Measurements from ENCODE around the gene RBMS3.
"Not testable (repeated sequence)": the region's sequence is repeated elsewhere in the genome, so short reads cannot be mapped to it uniquely, and the experiment has no call there.

Gene RBMS3

GRCh38 chr3:29468187-29468586, 187.3 kb downstream of the RBMS3 start:
- Histone ChIP-seq H3K36me3 (ENCODE audit: control insufficient read depth in 1 of 2, insufficient read depth in 2 of 2, low read length in 2 of 2) (no peaks in the 10 kb centered on the region), H3K27me3 (ENCODE audit: low read depth, low read length) (no peaks in the 10 kb centered on the region), H3K27ac (ENCODE audit: low read length) (no peak overlapping the region), H3K4me1 (ENCODE audit: control insufficient read depth in 1 of 2, insufficient read depth in 2 of 2, low read length in 2 of 2) (peaks cover 0 to 5% of the 10 kb centered on the region in 2 donors), H3K9me3 (ENCODE audit: control insufficient read depth in 1 of 2, low read length in 2 of 2) (no peaks in the 10 kb centered on the region), H3K4me3 (ENCODE audit: low read depth in 1 of 2, low read length in 2 of 2) (no peak overlapping the region)

GRCh38 chr3:29473481-29474170, 192.8 kb downstream of the RBMS3 start:
- not testable (repeated sequence) for H3K4me3 ChIP-seq (ENCODE audit: low read depth in 1 of 2, low read length in 2 of 2); H3K4me1 ChIP-seq (ENCODE audit: control insufficient read depth in 1 of 2, insufficient read depth in 2 of 2, low read length in 2 of 2); H3K9me3 ChIP-seq (ENCODE audit: control insufficient read depth in 1 of 2, low read length in 2 of 2); H3K36me3 ChIP-seq (ENCODE audit: control insufficient read depth in 1 of 2, insufficient read depth in 2 of 2, low read length in 2 of 2); H3K27me3 ChIP-seq (ENCODE audit: low read depth, low read length); H3K27ac ChIP-seq (ENCODE audit: low read length)

GRCh38 chr3:29475305-29475840, 194.5 kb downstream of the RBMS3 start:
- Histone ChIP-seq H3K9me3 (ENCODE audit: control insufficient read depth in 1 of 2, low read length in 2 of 2) (no peaks in the 10 kb centered on the region), H3K36me3 (ENCODE audit: control insufficient read depth in 1 of 2, insufficient read depth in 2 of 2, low read length in 2 of 2) (no peaks in the 10 kb centered on the region), H3K4me3 (ENCODE audit: low read depth in 1 of 2, low read length in 2 of 2) (no peak overlapping the region), H3K27me3 (ENCODE audit: low read depth, low read length) (no peaks in the 10 kb centered on the region), H3K4me1 (ENCODE audit: control insufficient read depth in 1 of 2, insufficient read depth in 2 of 2, low read length in 2 of 2) (no peaks in the 10 kb centered on the region), H3K27ac (ENCODE audit: low read length) (no peak overlapping the region)

- no peaks in the 10 kb centered on the region for H3K36me3 ChIP-seq (ENCODE audit: control insufficient read depth in 1 of 2, insufficient read depth in 2 of 2, low read length in 2 of 2)
Observed at GRCh38 chr3:29475854-29476253, 195.0 kb downstream of the RBMS3 start.

GRCh38 chr3:29478611-29479010, 197.7 kb downstream of the RBMS3 start:
- Histone ChIP-seq H3K4me1 (ENCODE audit: control insufficient read depth in 1 of 2, insufficient read depth in 2 of 2, low read length in 2 of 2) (no peaks in the 10 kb centered on the region), H3K27ac (ENCODE audit: low read length) (no peak overlapping the region), H3K36me3 (ENCODE audit: control insufficient read depth in 1 of 2, insufficient read depth in 2 of 2, low read length in 2 of 2) (no peaks in the 10 kb centered on the region), H3K9me3 (ENCODE audit: control insufficient read depth in 1 of 2, low read length in 2 of 2) (no peaks in the 10 kb centered on the region), H3K27me3 (ENCODE audit: low read depth, low read length) (no peaks in the 10 kb centered on the region), H3K4me3 (ENCODE audit: low read depth in 1 of 2, low read length in 2 of 2) (no peak overlapping the region)

More at GRCh38 chr3:29475854-29476253, 195.0 kb downstream of the RBMS3 start:
- no peaks in the 10 kb centered on the region for H3K27me3 ChIP-seq (ENCODE audit: low read depth, low read length)
- no peak overlapping the region for H3K27ac ChIP-seq (ENCODE audit: low read length)
- no peaks in the 10 kb centered on the region for H3K4me1 ChIP-seq (ENCODE audit: control insufficient read depth in 1 of 2, insufficient read depth in 2 of 2, low read length in 2 of 2)
- no peaks in the 10 kb centered on the region for H3K9me3 ChIP-seq (ENCODE audit: control insufficient read depth in 1 of 2, low read length in 2 of 2)
- H3K4me3 ChIP-seq (ENCODE audit: low read depth in 1 of 2, low read length in 2 of 2) = no peak overlapping the region

GRCh38 chr3:29481249-29481648, 200.4 kb downstream of the RBMS3 start:
- Histone ChIP-seq H3K4me1 (ENCODE audit: control insufficient read depth in 1 of 2, insufficient read depth in 2 of 2, low read length in 2 of 2) (no peaks in the 10 kb centered on the region), H3K9me3 (ENCODE audit: control insufficient read depth in 1 of 2, low read length in 2 of 2) (no peaks in the 10 kb centered on the region), H3K27ac (ENCODE audit: low read length) (no peak overlapping the region), H3K4me3 (ENCODE audit: low read depth in 1 of 2, low read length in 2 of 2) (no peak overlapping the region), H3K36me3 (ENCODE audit: control insufficient read depth in 1 of 2, insufficient read depth in 2 of 2, low read length in 2 of 2) (no peaks in the 10 kb centered on the region), H3K27me3 (ENCODE audit: low read depth, low read length) (no peaks in the 10 kb centered on the region)

- Histone ChIP-seq H3K36me3 (ENCODE audit: control insufficient read depth in 1 of 2, insufficient read depth in 2 of 2, low read length in 2 of 2) (no peaks in the 10 kb centered on the region), H3K4me1 (ENCODE audit: control insufficient read depth in 1 of 2, insufficient read depth in 2 of 2, low read length in 2 of 2) (no peaks in the 10 kb centered on the region), H3K9me3 (ENCODE audit: control insufficient read depth in 1 of 2, low read length in 2 of 2) (no peaks in the 10 kb centered on the region), H3K4me3 (ENCODE audit: low read depth in 1 of 2, low read length in 2 of 2) (no peak overlapping the region), H3K27me3 (ENCODE audit: low read depth, low read length) (no peaks in the 10 kb centered on the region), H3K27ac (ENCODE audit: low read length) (no peak overlapping the region)
Observed at GRCh38 chr3:29481969-29482767, 201.3 kb downstream of the RBMS3 start.

GRCh38 chr3:29484633-29485032, 203.8 kb downstream of the RBMS3 start:
- Histone ChIP-seq H3K27ac (ENCODE audit: low read length) (no peak overlapping the region), H3K27me3 (ENCODE audit: low read depth, low read length) (no peaks in the 10 kb centered on the region), H3K4me3 (ENCODE audit: low read depth in 1 of 2, low read length in 2 of 2) (no peak overlapping the region), H3K36me3 (ENCODE audit: control insufficient read depth in 1 of 2, insufficient read depth in 2 of 2, low read length in 2 of 2) (peaks cover 0 to 12% of the 10 kb centered on the region in 2 donors), H3K4me1 (ENCODE audit: control insufficient read depth in 1 of 2, insufficient read depth in 2 of 2, low read length in 2 of 2) (no peaks in the 10 kb centered on the region), H3K9me3 (ENCODE audit: control insufficient read depth in 1 of 2, low read length in 2 of 2) (no peaks in the 10 kb centered on the region)

GRCh38 chr3:29486096-29486495, 205.2 kb downstream of the RBMS3 start:
- no peak overlapping the region for H3K4me3 ChIP-seq (ENCODE audit: low read depth in 1 of 2, low read length in 2 of 2)
- no peaks in the 10 kb centered on the region for H3K27me3 ChIP-seq (ENCODE audit: low read depth, low read length)
- H3K36me3 ChIP-seq (ENCODE audit: control insufficient read depth in 1 of 2, insufficient read depth in 2 of 2, low read length in 2 of 2) = peaks cover 0 to 12% of the 10 kb centered on the region in 2 donors
- no peak overlapping the region for H3K27ac ChIP-seq (ENCODE audit: low read length)
- H3K9me3 ChIP-seq (ENCODE audit: control insufficient read depth in 1 of 2, low read length in 2 of 2) = no peaks in the 10 kb centered on the region
- H3K4me1 ChIP-seq (ENCODE audit: control insufficient read depth in 1 of 2, insufficient read depth in 2 of 2, low read length in 2 of 2) = no peaks in the 10 kb centered on the region

- Histone ChIP-seq H3K4me1 (ENCODE audit: control insufficient read depth in 1 of 2, insufficient read depth in 2 of 2, low read length in 2 of 2) (no peaks in the 10 kb centered on the region), H3K4me3 (ENCODE audit: low read depth in 1 of 2, low read length in 2 of 2) (no peak overlapping the region), H3K9me3 (ENCODE audit: control insufficient read depth in 1 of 2, low read length in 2 of 2) (peaks cover 0 to 2% of the 10 kb centered on the region in 2 donors), H3K27ac (ENCODE audit: low read length) (no peak overlapping the region), H3K36me3 (ENCODE audit: control insufficient read depth in 1 of 2, insufficient read depth in 2 of 2, low read length in 2 of 2) (peaks cover 0 to 12% of the 10 kb centered on the region in 2 donors), H3K27me3 (ENCODE audit: low read depth, low read length) (no peaks in the 10 kb centered on the region)
Observed at GRCh38 chr3:29486917-29487316, 206.0 kb downstream of the RBMS3 start.

GRCh38 chr3:29488922-29489321, 208.1 kb downstream of the RBMS3 start:
- H3K4me3 ChIP-seq (ENCODE audit: low read depth in 1 of 2, low read length in 2 of 2) = no peak overlapping the region
- H3K9me3 ChIP-seq (ENCODE audit: control insufficient read depth in 1 of 2, low read length in 2 of 2) = peaks cover 0 to 2% of the 10 kb centered on the region in 2 donors
- no peaks in the 10 kb centered on the region for H3K27me3 ChIP-seq (ENCODE audit: low read depth, low read length)
- H3K4me1 ChIP-seq (ENCODE audit: control insufficient read depth in 1 of 2, insufficient read depth in 2 of 2, low read length in 2 of 2) = peaks cover 0 to 3% of the 10 kb centered on the region in 2 donors
- no peak overlapping the region for H3K27ac ChIP-seq (ENCODE audit: low read length)
- peaks cover 0 to 12% of the 10 kb centered on the region in 2 donors for H3K36me3 ChIP-seq (ENCODE audit: control insufficient read depth in 1 of 2, insufficient read depth in 2 of 2, low read length in 2 of 2)
